GM12801 (cell line): ENCODE measurements around the gene FOXC2.

ENCODE experiments used
- CTCF ChIP-seq: IDR thresholded peaks from one replicate; pipeline ENCODE4 v1.5.1; 2011; ENCODE audit warnings: control low read depth; ENCODE audit not compliant: insufficient read length; ENCODE audit errors: extremely low read depth

Gene FOXC2

GRCh38 chr16:86529160-86529559 is 37.5 kb upstream of the FOXC2 start:
- no peak for TF ChIP-seq CTCF

GRCh38 chr16:86530251-86531190 is 36.1 kb upstream of the FOXC2 start:
- no peak for TF ChIP-seq CTCF

GRCh38 chr16:86531191-86531545 is 35.5 kb upstream of the FOXC2 start:
- TF ChIP-seq CTCF = no peak

GRCh38 chr16:86531641-86532525 is 34.7 kb upstream of the FOXC2 start:
- TF ChIP-seq CTCF = no peak

- TF ChIP-seq CTCF = no peak
Observed at GRCh38 chr16:86532526-86532815, 34.2 kb upstream of the FOXC2 start.

- TF ChIP-seq CTCF = no peak
Observed at GRCh38 chr16:86533076-86533475, 33.6 kb upstream of the FOXC2 start.

GRCh38 chr16:86533767-86534351 is 32.8 kb upstream of the FOXC2 start:
- no peak for TF ChIP-seq CTCF
